Measurements from ENCODE around the gene CAP1. TPM values are rescaled to one million over a fixed set of nuclear protein-coding genes. Genes with fewer than 3 reads are reported as not detected.
A peak's percentile ranks its signal among the peaks of the same experiment; 100 is the strongest.

Gene CAP1
- total and polyA plus RNA-seq, 9 of the 15 experiments (the other 6 are each of a cell fraction or from before 2014, with no cell fraction given) = 230 to 658 (median 281) TPM

DNA sequence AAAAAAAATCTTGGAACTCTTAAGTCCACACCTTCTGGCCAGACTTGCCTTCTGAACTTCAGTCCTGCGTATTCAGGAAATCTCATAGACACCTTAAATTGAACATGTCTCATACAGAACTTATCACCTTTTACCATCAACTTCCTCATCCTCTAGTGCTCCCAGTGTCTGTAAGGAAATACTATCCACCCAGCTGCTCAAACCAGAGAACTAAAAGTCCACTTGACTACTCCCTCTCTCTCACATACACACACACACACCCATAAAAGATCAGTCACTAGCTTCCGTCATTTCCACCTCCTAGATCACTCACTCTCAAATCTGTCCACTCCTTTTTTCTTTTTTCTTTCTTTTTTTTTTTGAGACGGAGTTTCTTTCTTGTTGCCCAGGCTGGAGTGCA, 10.9 kb upstream of the CAP1 start (continued):
- TF ChIP-seq HINFP (tag; conservative IDR thresholded peaks at IDR 0.05; ENCODE audit: low read depth) (no peak), KDM5B (IDR thresholded peaks at IDR 0.05; ENCODE audit: insufficient replicate concordance, low read depth, low read length) (no peak), RFX7 (CRISPR knock-in tag; IDR thresholded peaks at IDR 0.05) (no peak), NR1H2 (CRISPR knock-in tag; IDR thresholded peaks at IDR 0.05) (no peak), SNIP1 (IDR thresholded peaks at IDR 0.05; ENCODE audit: low read depth) (no peak), HNRNPLL (IDR thresholded peaks at IDR 0.05; ENCODE audit: low read depth, low read length, poor library complexity, severe bottlenecking) (no peak), NR2C2 (CRISPR knock-in tag; IDR thresholded peaks at IDR 0.05) (no peak), NR2C2 (tag; IDR thresholded peaks at IDR 0.05) (no peak), MTA1 (IDR thresholded peaks at IDR 0.05; ENCODE audit: borderline replicate concordance) (peak; percentile 70; the same call in 1 of the 2 replicates), ZNF175 (CRISPR knock-in tag; IDR thresholded peaks at IDR 0.05; ENCODE audit: low read depth) (no peak)
- TF ChIP-seq, protein P1, sequence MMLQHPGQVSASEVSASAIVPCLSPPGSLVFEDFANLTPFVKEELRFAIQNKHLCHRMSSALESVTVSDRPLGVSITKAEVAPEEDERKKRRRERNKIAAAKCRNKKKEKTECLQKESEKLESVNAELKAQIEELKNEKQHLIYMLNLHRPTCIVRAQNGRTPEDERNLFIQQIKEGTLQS (IDR thresholded peaks at IDR 0.05) = no peak
- TF ChIP-seq, protein P1 (CRISPR knock-in tag; conservative IDR thresholded peaks at IDR 0.05) = no peak
